HepG2 (cell line): ENCODE measurements around the gene RALB. TPM values are rescaled to one million over a fixed set of nuclear protein-coding genes. Genes with fewer than 3 reads are reported as not detected.

Experiments
- ATAD3A ChIP-seq: sonication (generic); formaldehyde crosslinking; IDR thresholded peaks from 2 replicates; pipeline ENCODE4 v1.4.0; 2020; ENCODE audit warnings: missing genetic modification reagents
- ATF5 ChIP-seq: sonication (generic); formaldehyde crosslinking; IDR thresholded peaks from 2 replicates; pipeline ENCODE4 v1.4.0; 2020; ENCODE audit warnings: mild to moderate bottlenecking, low read depth, missing genetic modification reagents
- BORCS8-MEF2B ChIP-seq: sonication (generic); formaldehyde crosslinking; IDR thresholded peaks from 2 replicates; pipeline ENCODE4 v1.8.0; 2022; ENCODE audit warnings: mild to moderate bottlenecking, missing genetic modification reagents
- HDAC6 ChIP-seq: fragments of 200-600 bp; sonication (generic); IDR thresholded peaks from 2 replicates; pipeline ENCODE4 v1.7.0; 2017; ENCODE audit warnings: mild to moderate bottlenecking, antibody characterized with exemption, low read length, low read depth
- HNF1B ChIP-seq: sonication (generic); formaldehyde crosslinking; IDR thresholded peaks from 2 replicates; pipeline ENCODE4 v1.5.1; 2020; ENCODE audit warnings: mild to moderate bottlenecking, moderate library complexity, missing genetic modification reagents
- ISL2 ChIP-seq: sonication (generic); formaldehyde crosslinking; IDR thresholded peaks from 2 replicates; pipeline ENCODE4 v1.5.0; 2020; ENCODE audit warnings: missing genetic modification reagents
- NCOA2 ChIP-seq: sonication (generic); formaldehyde crosslinking; IDR thresholded peaks from 2 replicates; pipeline ENCODE4 v1.8.0; 2022; ENCODE audit warnings: inconsistent platforms
- PBX3 ChIP-seq: sonication (generic); formaldehyde crosslinking; IDR thresholded peaks from 2 replicates; pipeline ENCODE4 v1.8.1; 2023; ENCODE audit warnings: missing genetic modification reagents, inconsistent platforms, borderline replicate concordance
- POLR2A ChIP-seq, 2 experiments: IDR thresholded peaks; 2 replicates each; pipeline ENCODE4 v1.6.1; 2011; ENCODE audit warnings: low read depth in 2 of 2, low read length in 2 of 2, mild to moderate bottlenecking in 1 of 2, moderate library complexity in 1 of 2; ENCODE audit not compliant: insufficient read depth in 1 of 2
- POLR2G ChIP-seq: fragments of 200-400 bp; formaldehyde crosslinking; IDR thresholded peaks from 2 replicates; pipeline ENCODE4 v1.6.1; 2018; ENCODE audit warnings: mild to moderate bottlenecking, low read depth, low read length, moderate library complexity
- SNAI1 ChIP-seq: sonication (generic); formaldehyde crosslinking; IDR thresholded peaks from 2 replicates; pipeline ENCODE4 v1.5.0; 2020; ENCODE audit warnings: mild to moderate bottlenecking, missing genetic modification reagents, borderline replicate concordance
- SOX5 ChIP-seq: IDR thresholded peaks from 2 replicates; pipeline ENCODE4 v1.6.1; 2016; ENCODE audit warnings: borderline replicate concordance
- SRSF1 ChIP-seq: fragments of 200-400 bp; formaldehyde crosslinking; optimal IDR thresholded peaks from 2 replicates; pipeline ENCODE3; 2017; ENCODE audit warnings: mild to moderate bottlenecking, low read depth, low read length, moderate library complexity
- ZBTB1 ChIP-seq: sonication (generic); formaldehyde crosslinking; IDR thresholded peaks from 2 replicates; pipeline ENCODE4 v1.4.0; 2020; ENCODE audit warnings: missing genetic modification reagents, borderline replicate concordance
- ZNF335 ChIP-seq: sonication (generic); formaldehyde crosslinking; IDR thresholded peaks from 2 replicates; pipeline ENCODE4 v1.4.0; 2020; ENCODE audit warnings: missing genetic modification reagents
- ZNF337 ChIP-seq: sonication (generic); formaldehyde crosslinking; IDR thresholded peaks from 2 replicates; pipeline ENCODE4 v1.5.1; 2020; ENCODE audit warnings: missing genetic modification reagents, low read depth, mild to moderate bottlenecking, borderline replicate concordance
- ZNF354B ChIP-seq: sonication (generic); formaldehyde crosslinking; IDR thresholded peaks from 2 replicates; pipeline ENCODE4 v1.8.0; 2022; ENCODE audit warnings: mild to moderate bottlenecking, missing genetic modification reagents
- ZNF550 ChIP-seq: sonication (generic); formaldehyde crosslinking; IDR thresholded peaks from 2 replicates; pipeline ENCODE4 v1.4.0; 2020; ENCODE audit warnings: mild to moderate bottlenecking, missing genetic modification reagents, borderline replicate concordance
- ZNF777 ChIP-seq: sonication (generic); formaldehyde crosslinking; IDR thresholded peaks from 2 replicates; pipeline ENCODE4 v1.4.0; 2020; ENCODE audit warnings: missing genetic modification reagents
- ZNF816 ChIP-seq: sonication (generic); formaldehyde crosslinking; IDR thresholded peaks from 2 replicates; pipeline ENCODE4 v1.8.0; 2022; ENCODE audit warnings: missing genetic modification reagents, mild to moderate bottlenecking, borderline replicate concordance
- ZSCAN29 ChIP-seq: sonication (generic); formaldehyde crosslinking; conservative IDR thresholded peaks from 2 replicates; pipeline ENCODE4 v1.4.0; 2020; ENCODE audit warnings: mild to moderate bottlenecking, missing genetic modification reagents
- polyA plus RNA-seq, 8 experiments: library from polyadenylated mRNA; depleted of rRNA in 3 of 8; stranded (reverse) in 7 of 8; unstranded in 1 of 8; fragments of >200 nt; fragmentation: Illumina TruSeq in 4 of 8; extraction: Trizol in 4 of 8; gene quantifications; 2 replicates each; pipeline versions ENCODE4 v1.2.1 to v1.2.3, GENCODE V29; 2011 to 2016; ENCODE audit warnings: low read depth in 4 of 8, missing spikeins in 1 of 8, mixed read lengths in 1 of 8; ENCODE audit not compliant: insufficient read depth in 1 of 8
- total RNA-seq, 5 experiments: library from RNA; depleted of rRNA; stranded (reverse); fragments of >200 nt; fragmentation: Illumina TruSeq; extraction: Trizol; gene quantifications; 2 replicates each; pipeline ENCODE4 v1.2.3, GENCODE V29; 2016; ENCODE audit warnings: low read depth in 1 of 5
- TF ChIP-seq, protein P1 (sequence below), 2 experiments: sonication (generic) in 1 of 2; formaldehyde crosslinking in 1 of 2; IDR thresholded peaks; 2 replicates each; pipeline versions ENCODE4 v1.4.0 to v1.6.1; 2016 to 2020; ENCODE audit warnings: borderline replicate concordance in 1 of 2, low read depth in 1 of 2, mild to moderate bottlenecking in 1 of 2, missing genetic modification reagents in 1 of 2

RALB gene
- total and polyA plus RNA-seq, 2 of the 13 experiments (the other 11 are each of a cell fraction or from before 2014, with no cell fraction given) = 37.8 to 43.2 TPM

GRCh38 chr2:120252225-120253020 is at the start of gene RALB (continued):
- no peak for TF ChIP-seq HDAC6
- TF ChIP-seq ZNF816 = no peak
- peak; percentile 91 for TF ChIP-seq HNF1B
- TF ChIP-seq ZNF777 (CRISPR knock-in tag) = no peak
- no peak for TF ChIP-seq NCOA2 (CRISPR knock-in tag)
- no peak for TF ChIP-seq ATF5 (CRISPR knock-in tag)
- TF ChIP-seq ZNF337 (CRISPR knock-in tag) = no peak
- 0 out of 2 replicates have a peak, but pooled peaks have one; percentile 6 for TF ChIP-seq SOX5
- TF ChIP-seq ATAD3A = no peak
- TF ChIP-seq SRSF1 = no peak
- TF ChIP-seq ZNF335 (CRISPR knock-in tag) = peak; percentile 73; the same call in 1 of the 2 replicates
- TF ChIP-seq SNAI1 (CRISPR knock-in tag) = no peak
- TF ChIP-seq, protein P1, sequence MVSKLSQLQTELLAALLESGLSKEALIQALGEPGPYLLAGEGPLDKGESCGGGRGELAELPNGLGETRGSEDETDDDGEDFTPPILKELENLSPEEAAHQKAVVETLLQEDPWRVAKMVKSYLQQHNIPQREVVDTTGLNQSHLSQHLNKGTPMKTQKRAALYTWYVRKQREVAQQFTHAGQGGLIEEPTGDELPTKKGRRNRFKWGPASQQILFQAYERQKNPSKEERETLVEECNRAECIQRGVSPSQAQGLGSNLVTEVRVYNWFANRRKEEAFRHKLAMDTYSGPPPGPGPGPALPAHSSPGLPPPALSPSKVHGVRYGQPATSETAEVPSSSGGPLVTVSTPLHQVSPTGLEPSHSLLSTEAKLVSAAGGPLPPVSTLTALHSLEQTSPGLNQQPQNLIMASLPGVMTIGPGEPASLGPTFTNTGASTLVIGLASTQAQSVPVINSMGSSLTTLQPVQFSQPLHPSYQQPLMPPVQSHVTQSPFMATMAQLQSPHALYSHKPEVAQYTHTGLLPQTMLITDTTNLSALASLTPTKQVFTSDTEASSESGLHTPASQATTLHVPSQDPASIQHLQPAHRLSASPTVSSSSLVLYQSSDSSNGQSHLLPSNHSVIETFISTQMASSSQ (IDR thresholded peaks at IDR 0.05; ENCODE audit: low read depth) = no peak
- TF ChIP-seq, protein P1 (CRISPR knock-in tag; IDR thresholded peaks at IDR 0.05; ENCODE audit: borderline replicate concordance) = 0 out of 2 replicates have a peak, but pooled peaks have one; percentile 18
- no peak for TF ChIP-seq ZNF354B (CRISPR knock-in tag)
- TF ChIP-seq POLR2G = peak; percentile 64; the same call in 1 of the 2 replicates
- TF ChIP-seq POLR2A (IDR thresholded peaks at IDR 0.05; ENCODE audit: insufficient read depth in 1 of 2, low read depth in 2 of 2, low read length in 2 of 2) = peak in 1 of 2 experiments; percentile 51; a peak in 3 of 4 replicates
- TF ChIP-seq ZBTB1 (CRISPR knock-in tag) = no peak
- TF ChIP-seq ZNF550 (CRISPR knock-in tag) = no peak
- no peak; the same call in 1 of the 2 replicates for TF ChIP-seq ISL2 (CRISPR knock-in tag)
- TF ChIP-seq BORCS8-MEF2B (CRISPR knock-in tag) = 0 out of 2 replicates have a peak, but pooled peaks have one; percentile 42
- TF ChIP-seq ZSCAN29 = no peak
- TF ChIP-seq PBX3 (CRISPR knock-in tag) = no peak
